HEK293T (cell line): Measurements from ENCODE around the gene SLC25A47.

Experiments
- CTCF ChIA-PET: fragments of 350-600 bp; formaldehyde crosslinking; extraction: SDS; loops from one replicate; lab custom pipeline; 2021; ENCODE audit warnings: antibody characterized with exemption, inconsistent platforms; lab: Yijun Ruan, JAX
- POLR2A ChIA-PET: fragments of 350-600 bp; formaldehyde crosslinking; extraction: SDS; loops from one replicate; lab custom pipeline; 2020; ENCODE audit warnings: antibody characterized with exemption, inconsistent platforms; lab: Yijun Ruan, JAX
- DNase-seq: peaks from one replicate; pipeline ENCODE4 v3.0.0; 2012; ENCODE audit warnings: mixed read lengths; ENCODE audit errors: extremely low spot score
- ARNT ChIP-seq: fragments of 450-650 bp; IDR thresholded peaks from 2 replicates; pipeline ENCODE4 v1.6.1; 2017; ENCODE audit warnings: mild to moderate bottlenecking
- BHLHE40 ChIP-seq: fragments of 450-650 bp; IDR thresholded peaks from 2 replicates; pipeline ENCODE4 v1.6.1; 2016; ENCODE audit warnings: mild to moderate bottlenecking, moderate library complexity, borderline replicate concordance
- CTBP1 ChIP-seq: fragments of 450-650 bp; IDR thresholded peaks from 2 replicates; pipeline ENCODE4 v1.6.1; 2016; ENCODE audit warnings: borderline replicate concordance
- ELF4 ChIP-seq: fragments of 450-650 bp; IDR thresholded peaks from 2 replicates; pipeline ENCODE4 v1.6.1; 2017; ENCODE audit warnings: antibody characterized with exemption
- FOXA1 ChIP-seq: fragments of 450-650 bp; IDR thresholded peaks from 2 replicates; pipeline ENCODE4 v1.6.1; 2016; ENCODE audit warnings: mild to moderate bottlenecking
- FOXK2 ChIP-seq: fragments of 450-650 bp; IDR thresholded peaks from 2 replicates; pipeline ENCODE4 v1.6.1; 2016; ENCODE audit warnings: mild to moderate bottlenecking
- FOXM1 ChIP-seq: fragments of 450-650 bp; IDR thresholded peaks from 2 replicates; pipeline ENCODE4 v1.6.1; 2017; ENCODE audit warnings: mild to moderate bottlenecking, borderline replicate concordance
- HDGF ChIP-seq: fragments of 450-650 bp; IDR thresholded peaks from 2 replicates; pipeline ENCODE4 v1.6.1; 2017; ENCODE audit warnings: antibody characterized with exemption, borderline replicate concordance
- L3MBTL2 ChIP-seq: fragments of 450-650 bp; conservative IDR thresholded peaks from 2 replicates; pipeline ENCODE4 v1.6.1; 2016; ENCODE audit warnings: mild to moderate bottlenecking
- LEF1 ChIP-seq: fragments of 450-650 bp; IDR thresholded peaks from 2 replicates; pipeline ENCODE4 v1.6.1; 2017; ENCODE audit warnings: mild to moderate bottlenecking, borderline replicate concordance
- NFRKB ChIP-seq: fragments of 450-650 bp; IDR thresholded peaks from 2 replicates; pipeline ENCODE4 v1.6.1; 2016; ENCODE audit warnings: mild to moderate bottlenecking, moderate library complexity
- SP1 ChIP-seq: fragments of 450-650 bp; IDR thresholded peaks from 2 replicates; pipeline ENCODE4 v1.6.1; 2017
- SUZ12 ChIP-seq: fragments of 450-650 bp; IDR thresholded peaks from 2 replicates; pipeline ENCODE4 v1.6.1; 2016; ENCODE audit warnings: mild to moderate bottlenecking
- TARDBP ChIP-seq: fragments of 450-650 bp; IDR thresholded peaks from 2 replicates; pipeline ENCODE4 v1.6.1; 2016
- ZNF384 ChIP-seq: fragments of 450-650 bp; IDR thresholded peaks from 2 replicates; pipeline ENCODE4 v1.6.1; 2016
- TF ChIP-seq, protein P1 (sequence below): fragments of 450-650 bp; IDR thresholded peaks from 2 replicates; pipeline ENCODE4 v1.6.1; 2016

Gene SLC25A47

DNA sequence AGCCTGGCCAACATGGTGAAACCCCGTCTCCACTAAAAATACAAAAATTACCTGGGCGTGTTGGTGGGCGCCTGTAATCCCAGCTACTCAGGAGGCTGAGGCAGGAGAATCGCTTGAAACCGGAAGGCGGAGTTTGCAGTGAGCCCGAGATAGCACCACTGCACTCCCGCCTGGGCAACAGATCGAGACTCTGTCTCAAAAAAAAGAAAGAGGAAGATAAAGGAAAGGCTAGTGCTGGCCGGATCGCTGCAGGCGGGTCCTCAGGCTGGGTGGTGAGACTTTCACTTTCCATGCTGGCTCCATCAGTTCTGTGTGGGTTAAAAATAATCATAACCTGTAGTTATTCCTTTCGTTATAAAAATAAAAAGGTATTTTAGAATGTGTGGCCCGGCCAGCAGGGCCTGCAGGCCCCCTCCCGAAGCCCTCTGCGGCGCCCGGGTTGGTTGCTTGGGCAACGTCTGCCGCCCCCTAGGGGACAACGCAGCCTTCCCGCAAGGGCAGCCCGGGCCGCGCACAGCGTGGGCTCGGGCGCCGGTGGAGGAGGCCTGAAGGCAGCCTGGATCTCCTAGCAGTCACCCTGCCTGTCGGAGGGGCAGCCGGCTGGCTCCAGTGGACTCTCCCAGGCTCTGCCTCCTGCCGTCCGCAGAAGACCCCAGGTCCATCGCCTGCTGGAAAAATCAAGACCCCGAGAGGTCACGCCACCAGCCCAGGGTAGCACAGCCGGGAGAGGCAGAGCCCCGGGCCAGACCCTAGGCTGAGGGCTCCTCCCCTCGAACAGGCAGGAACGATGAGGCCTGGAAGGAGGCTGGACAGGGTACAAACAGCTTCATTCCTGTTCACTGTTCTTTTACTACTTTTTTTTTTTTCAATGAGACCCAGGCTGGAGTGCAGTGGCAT, 5.0 kb upstream of the SLC25A47 start:
- DNase-seq: peak; percentile 89
- ChIA-PET CTCF (interaction anchor here (0.9 kb wide), 1 partner anchor 9 kb away, joined by 3 read pairs; no protein-coding TSS in a partner anchor), POLR2A (no interaction called here)
- TF ChIP-seq BHLHE40: no peak
- TF ChIP-seq HDGF: no peak
- TF ChIP-seq ARNT: no peak
- TF ChIP-seq, protein P1, sequence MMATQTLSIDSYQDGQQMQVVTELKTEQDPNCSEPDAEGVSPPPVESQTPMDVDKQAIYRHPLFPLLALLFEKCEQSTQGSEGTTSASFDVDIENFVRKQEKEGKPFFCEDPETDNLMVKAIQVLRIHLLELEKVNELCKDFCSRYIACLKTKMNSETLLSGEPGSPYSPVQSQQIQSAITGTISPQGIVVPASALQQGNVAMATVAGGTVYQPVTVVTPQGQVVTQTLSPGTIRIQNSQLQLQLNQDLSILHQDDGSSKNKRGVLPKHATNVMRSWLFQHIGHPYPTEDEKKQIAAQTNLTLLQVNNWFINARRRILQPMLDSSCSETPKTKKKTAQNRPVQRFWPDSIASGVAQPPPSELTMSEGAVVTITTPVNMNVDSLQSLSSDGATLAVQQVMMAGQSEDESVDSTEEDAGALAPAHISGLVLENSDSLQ: no peak
- TF ChIP-seq SP1: no peak
- TF ChIP-seq FOXK2: no peak
- TF ChIP-seq SUZ12: no peak
- TF ChIP-seq ELF4: no peak
- TF ChIP-seq NFRKB: no peak
- no peak for TF ChIP-seq LEF1
- no peak for TF ChIP-seq ZNF384
- TF ChIP-seq TARDBP: no peak
- no peak for TF ChIP-seq FOXM1
- TF ChIP-seq FOXA1: no peak
- TF ChIP-seq L3MBTL2: no peak

DNA sequence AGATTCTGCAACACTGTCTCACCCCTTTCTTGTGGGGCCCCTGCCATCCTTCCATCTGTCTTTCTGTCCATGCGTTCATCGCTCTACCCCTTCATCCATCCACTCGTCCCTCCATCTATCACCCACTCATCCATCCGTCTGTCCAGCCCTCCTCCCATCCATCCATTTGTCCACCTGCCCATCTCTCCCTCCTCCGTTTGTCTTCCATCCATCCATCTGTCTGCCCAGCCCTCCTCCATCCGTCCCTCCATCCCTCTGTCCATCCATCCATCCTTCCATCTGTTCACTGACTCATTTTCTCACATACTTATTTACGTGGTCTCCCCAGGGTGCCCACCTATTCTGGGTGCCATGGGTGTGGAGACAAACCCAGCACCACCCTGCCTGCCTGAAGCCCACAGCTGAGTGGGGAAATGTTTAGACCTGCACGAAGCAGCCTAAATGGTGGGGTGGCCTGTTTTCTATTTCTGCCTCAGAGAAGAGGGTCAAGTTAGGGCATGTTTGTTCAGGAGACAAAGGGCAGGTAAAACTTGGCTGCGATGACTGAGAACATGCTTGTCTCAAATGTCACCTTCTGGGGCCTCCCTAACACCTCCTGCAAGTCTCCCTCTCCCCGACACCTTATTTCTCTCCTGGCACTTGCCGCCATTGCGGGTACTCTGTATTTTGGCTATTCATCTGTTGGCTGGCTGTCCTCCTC, 2.8 kb upstream of the SLC25A47 start:
- TF ChIP-seq SP1 (no peak), ZNF384 (no peak), ELF4 (no peak), ARNT (no peak), FOXM1 (no peak), HDGF (no peak), LEF1 (no peak), CTBP1 (no peak), TARDBP (no peak), FOXA1 (no peak)
- TF ChIP-seq, protein P1: no peak
- DNase-seq: no peak
- CTCF ChIA-PET: no interaction called here
- POLR2A ChIA-PET: no interaction called here

DNA sequence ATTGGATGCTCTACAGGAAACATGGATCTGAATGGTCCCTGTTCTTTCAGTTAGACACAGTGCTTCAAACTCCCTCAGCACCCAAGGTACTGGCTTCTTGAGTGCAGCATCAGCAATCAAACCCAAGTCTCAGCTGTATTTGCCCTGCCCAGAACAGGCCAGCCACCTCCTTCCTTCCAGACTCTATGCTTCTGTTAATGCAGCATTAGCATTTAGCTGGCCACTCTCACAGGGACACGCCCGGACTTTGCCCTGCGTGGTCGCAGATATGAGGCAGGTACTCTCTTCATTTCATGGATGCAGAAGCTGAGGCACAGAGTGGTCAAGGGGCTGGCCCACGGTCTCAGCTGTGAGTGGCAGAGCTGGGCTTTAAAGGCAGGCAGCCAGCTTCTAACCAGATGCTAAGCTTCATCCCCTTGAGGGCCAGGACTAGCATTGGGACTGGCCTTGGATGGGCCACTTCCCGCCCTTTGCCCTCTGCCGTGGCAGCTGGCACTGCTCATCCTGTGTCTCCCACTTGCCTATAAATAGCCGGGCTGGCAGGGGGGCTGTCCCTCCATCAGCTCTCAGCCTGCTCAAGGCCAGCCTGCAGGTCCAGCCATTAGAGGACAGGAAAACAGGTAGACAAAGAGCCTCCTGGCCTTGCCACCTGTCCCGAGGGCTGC, 1.5 kb upstream of the SLC25A47 start:
- TF ChIP-seq LEF1 (no peak), TARDBP (no peak), CTBP1 (no peak), FOXK2 (no peak), NFRKB (no peak), FOXM1 (no peak), BHLHE40 (no peak), HDGF (no peak), ARNT (no peak), L3MBTL2 (no peak), SUZ12 (no peak), ZNF384 (no peak), ELF4 (no peak), SP1 (no peak), FOXA1 (no peak)
- TF ChIP-seq, protein P1: no peak
- CTCF ChIA-PET: no interaction called here
- POLR2A ChIA-PET: no interaction called here
- no peak for DNase-seq

DNA sequence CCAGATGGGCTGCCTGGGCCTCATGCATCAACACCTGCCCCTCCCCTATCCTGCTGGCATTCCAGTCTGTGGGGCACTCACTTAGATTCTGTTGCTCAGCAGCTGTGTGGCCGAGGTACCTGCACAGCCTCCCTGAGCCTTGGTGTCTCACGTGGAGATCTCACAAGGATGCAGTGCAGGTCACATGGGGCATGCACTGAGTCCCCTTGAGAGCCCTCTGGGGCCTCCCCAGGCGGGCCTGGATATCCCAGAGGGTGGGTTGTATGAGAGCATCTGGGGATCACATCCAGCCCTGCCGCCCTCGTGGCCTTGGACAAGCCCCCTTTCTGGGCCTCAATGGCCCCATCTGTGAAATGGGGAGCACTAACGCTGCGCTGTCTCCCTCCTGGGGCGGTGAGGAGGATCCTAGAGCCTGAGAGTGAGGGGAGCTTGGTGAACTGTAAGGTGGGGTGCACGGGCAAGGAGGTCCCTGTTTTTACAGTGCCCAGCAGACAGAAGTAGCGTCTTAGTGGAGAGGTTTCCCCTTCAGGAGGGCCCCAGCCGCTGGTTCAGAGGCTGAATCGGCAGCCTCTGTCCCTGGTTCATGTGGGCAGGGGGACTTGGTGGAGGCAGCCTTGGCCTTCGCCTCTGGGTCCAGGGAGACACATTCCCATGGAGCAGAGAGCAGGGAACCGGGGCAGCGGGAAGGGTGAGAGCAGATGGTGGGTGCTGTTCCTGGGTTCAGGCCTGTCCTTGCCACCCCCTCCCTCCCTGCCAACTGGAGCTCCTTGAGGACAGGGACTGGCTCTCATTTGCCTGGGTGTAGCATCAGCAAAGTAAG, 791 bp upstream of the SLC25A47 start:
- ChIA-PET CTCF (no interaction called here), POLR2A (no interaction called here)
- TF ChIP-seq L3MBTL2: no peak
- TF ChIP-seq ZNF384: no peak
- no peak for TF ChIP-seq FOXM1
- no peak for TF ChIP-seq BHLHE40
- no peak for TF ChIP-seq NFRKB
- no peak for DNase-seq

DNA sequence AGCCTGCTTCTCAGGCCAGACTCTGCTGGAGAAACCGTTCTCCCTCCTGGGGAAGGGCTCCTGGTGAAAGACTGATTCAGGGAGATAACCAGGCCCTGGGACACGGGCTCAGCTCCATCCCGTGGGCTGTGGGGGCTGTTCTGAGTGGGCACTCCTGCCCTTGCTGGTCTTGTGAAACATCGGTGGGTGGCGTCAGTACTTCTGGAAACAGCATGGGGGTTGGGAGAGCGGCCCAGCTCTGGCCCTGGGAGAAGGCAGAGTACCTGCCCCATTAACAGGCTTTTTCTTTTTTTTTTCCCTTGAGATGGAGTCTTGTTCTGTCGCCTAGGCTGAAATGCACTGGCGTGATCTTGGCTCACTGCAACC, 786 bp downstream of the SLC25A47 start:
- CTCF ChIA-PET: no interaction called here
- POLR2A ChIA-PET: no interaction called here

More for the DNA sequence above, 786 bp downstream of the SLC25A47 start:
- DNase-seq: no peak
- no peak for TF ChIP-seq L3MBTL2
- TF ChIP-seq SP1: no peak
- no peak for TF ChIP-seq SUZ12
- TF ChIP-seq LEF1: no peak
- no peak for TF ChIP-seq FOXA1
- TF ChIP-seq, protein P1: no peak
- no peak for TF ChIP-seq FOXM1
- TF ChIP-seq CTBP1: no peak
- TF ChIP-seq BHLHE40: no peak
- no peak for TF ChIP-seq ELF4
- no peak for TF ChIP-seq NFRKB
- no peak for TF ChIP-seq HDGF
- no peak for TF ChIP-seq ARNT
- TF ChIP-seq TARDBP: no peak
- TF ChIP-seq ZNF384: no peak
- no peak for TF ChIP-seq FOXK2
